T47D (cell line): ENCODE measurements around the gene FAM162B.
"Not testable (repeated sequence)": the region's sequence is repeated elsewhere in the genome, so short reads cannot be mapped to it uniquely, and the experiment has no call there.

Experiments
- DNase-seq, 2 experiments: peaks; one replicate each; pipeline versions ENCODE4 v3.0.0 to v3.0.0-alpha.2; 2011 to 2012; ENCODE audit warnings: low read depth in 1 of 2, low spot score in 1 of 2
- JUND ChIP-seq: IDR thresholded peaks from 2 replicates; pipeline ENCODE4 v1.6.1; 2012; ENCODE audit warnings: low read depth
- in situ Hi-C: cut with HindIII; loops from 2 replicates; pipeline ENCODE4 v1.10.0; 2016; ENCODE audit warnings: low sequenced_read_pairs, low pct_unique_long_range_greater_than_20kb

The FAM162B gene

DNA sequence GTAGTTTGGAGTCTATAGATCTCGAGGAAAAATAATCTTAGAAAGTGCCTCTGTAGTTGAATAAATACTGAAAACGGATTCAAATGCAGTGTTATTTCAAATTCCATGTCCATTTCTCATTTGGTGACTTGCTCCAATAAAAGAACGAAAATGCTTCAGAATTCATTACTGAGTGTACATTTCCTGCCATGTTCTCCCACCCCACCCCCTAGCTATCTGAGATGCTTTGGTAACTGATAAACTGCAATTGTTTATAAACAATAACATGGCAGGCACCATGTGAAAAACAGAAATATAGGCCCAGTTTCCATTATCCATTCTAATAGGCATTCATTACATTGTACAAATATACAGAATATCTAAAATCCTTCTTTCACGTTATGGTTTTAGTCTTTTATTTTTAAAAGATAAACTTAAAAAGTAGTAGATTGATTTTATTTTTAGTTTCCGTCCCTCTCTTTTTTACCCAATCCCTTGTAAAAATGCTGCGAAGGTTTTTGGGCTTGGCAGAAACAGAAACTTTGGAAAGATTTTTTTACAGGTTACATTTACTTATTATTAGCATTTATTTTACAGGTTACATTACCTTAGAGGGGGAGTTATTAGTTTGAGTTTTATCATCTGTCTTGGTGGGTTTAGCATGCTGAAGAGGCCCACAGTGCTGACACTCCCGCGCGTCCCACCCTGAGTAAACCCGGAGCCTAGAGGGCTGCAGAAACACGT lies 1.5 kb downstream of the FAM162B start:
- no peak for DNase-seq
- no peak for TF ChIP-seq JUND
- in situ Hi-C loops: no loop called here

DNA sequence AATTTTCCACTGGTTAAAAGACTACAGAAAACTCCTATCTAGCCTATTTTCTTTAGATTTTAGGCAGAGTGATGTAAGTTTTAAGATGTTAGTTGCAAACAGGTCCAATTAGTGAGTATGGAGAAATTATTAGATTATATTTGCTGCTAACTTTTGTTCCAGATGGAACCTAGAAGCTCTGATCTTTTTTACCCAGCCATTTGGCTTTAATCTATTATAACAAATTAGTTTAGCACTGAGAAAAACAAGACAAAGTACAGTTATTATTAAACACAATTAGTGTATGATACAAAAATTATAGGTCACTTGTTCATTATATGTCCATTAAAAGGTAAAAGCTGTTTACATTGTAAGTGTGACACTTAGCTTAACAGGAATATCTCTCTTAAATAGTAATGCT lies 2.5 kb downstream of the FAM162B start:
- in situ Hi-C loops: no loop called here
- no peak for TF ChIP-seq JUND
- no peak for DNase-seq

DNA sequence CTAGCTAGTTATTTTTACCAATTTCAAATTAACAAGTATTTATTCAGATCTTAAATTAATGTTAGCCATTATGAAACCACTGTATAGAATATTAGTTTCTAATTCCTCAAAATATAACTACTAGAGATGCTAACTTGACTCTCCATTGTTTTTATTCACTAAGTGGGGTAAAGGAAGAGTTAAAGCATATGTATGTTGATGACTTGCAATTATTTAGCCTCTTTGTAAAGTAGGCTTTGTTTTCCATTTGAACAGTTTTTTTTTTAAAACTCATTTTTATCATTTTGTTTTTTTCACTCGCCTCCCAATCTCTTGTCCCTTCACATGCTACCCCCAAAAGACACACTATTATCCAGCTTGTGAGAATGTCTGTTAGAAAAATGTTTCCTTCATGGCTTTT lies 3.3 kb downstream of the FAM162B start:
- in situ Hi-C loops: no loop called here
- TF ChIP-seq JUND: no peak
- DNase-seq: no peak

DNA sequence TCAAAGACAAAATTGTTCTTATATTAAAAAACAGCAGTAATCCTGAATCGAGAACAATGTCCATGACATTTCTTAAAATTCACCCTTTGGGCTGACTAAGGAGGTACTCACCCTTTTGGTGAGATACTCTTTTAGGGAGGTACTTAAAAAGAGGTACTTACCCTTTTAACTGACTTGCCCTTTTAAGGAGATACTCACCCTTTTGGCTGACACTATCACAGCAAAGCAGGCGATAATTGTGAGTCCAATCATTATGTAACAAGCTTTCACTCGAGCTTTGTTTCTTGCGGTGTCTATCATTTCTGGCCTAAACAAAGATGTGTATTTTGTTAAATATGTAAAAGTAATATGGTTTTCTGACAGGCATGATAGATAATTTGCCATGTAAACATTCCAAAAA lies 3.7 kb downstream of the FAM162B start:
- no peak for DNase-seq
- in situ Hi-C loops: no loop called here
- TF ChIP-seq JUND: no peak

- TF ChIP-seq JUND: no peak
- no peak for DNase-seq
- in situ Hi-C loops: no loop called here
Measured at GRCh38 chr6:116745176-116745575, 20.3 kb downstream of the FAM162B start.

GRCh38 chr6:116741571-116741970 lies 23.9 kb downstream of the FAM162B start:
- in situ Hi-C loops: no loop called here
- no peak for TF ChIP-seq JUND
- no peak for DNase-seq

DNA sequence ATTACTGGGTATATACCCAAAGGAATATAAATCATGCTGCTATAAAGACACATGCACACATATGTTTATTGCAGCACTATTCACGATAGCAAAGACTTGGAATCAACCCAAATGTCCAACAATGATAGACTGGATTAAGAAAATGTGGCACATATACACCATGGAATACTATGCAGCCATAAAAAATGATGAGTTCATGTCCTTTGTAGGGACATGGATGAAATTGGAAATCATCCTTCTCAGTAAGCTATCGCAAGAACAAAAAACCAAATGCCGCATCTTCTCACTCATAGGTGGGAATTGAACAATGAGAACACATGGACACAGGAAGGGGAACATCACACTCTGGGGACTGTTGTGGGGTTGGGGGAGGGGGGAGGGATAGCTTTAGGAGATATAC lies 25.0 kb downstream of the FAM162B start:
- in situ Hi-C loops, DNase-seq: not testable (repeated sequence)

GRCh38 chr6:116737004-116737403 lies 28.5 kb downstream of the FAM162B start:
- in situ Hi-C loops: no loop called here
- no peak for TF ChIP-seq JUND
- DNase-seq: no peak

- TF ChIP-seq JUND: no peak
- DNase-seq: no peak
- in situ Hi-C loops: no loop called here
Measured at GRCh38 chr6:116730513-116730912, 35.0 kb downstream of the FAM162B start.

DNA sequence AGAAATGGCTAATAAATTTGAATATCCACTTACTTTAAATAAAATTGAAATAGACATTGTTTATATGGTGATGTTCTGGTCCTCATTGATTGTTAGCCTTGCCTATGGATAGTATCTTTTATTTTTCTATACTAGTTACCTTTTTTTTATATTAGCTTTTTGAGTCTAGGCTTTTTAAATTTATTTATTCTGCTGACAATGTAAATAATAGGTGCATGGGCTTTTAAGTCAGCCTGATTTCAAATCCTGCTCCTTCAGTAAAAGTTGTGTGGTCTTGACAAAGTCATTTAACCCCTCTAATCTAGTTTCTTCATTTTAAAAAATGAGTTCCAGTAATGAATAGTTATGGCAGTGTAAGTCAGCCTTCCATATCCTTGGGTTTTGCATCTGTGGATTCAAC lies 38.6 kb downstream of the FAM162B start:
- in situ Hi-C loops: no loop called here
- no peak for DNase-seq
- no peak for TF ChIP-seq JUND

- TF ChIP-seq JUND: no peak
- in situ Hi-C loops: no loop called here
- no peak for DNase-seq
Measured at GRCh38 chr6:116714761-116715160, 50.8 kb downstream of the FAM162B start.

DNA sequence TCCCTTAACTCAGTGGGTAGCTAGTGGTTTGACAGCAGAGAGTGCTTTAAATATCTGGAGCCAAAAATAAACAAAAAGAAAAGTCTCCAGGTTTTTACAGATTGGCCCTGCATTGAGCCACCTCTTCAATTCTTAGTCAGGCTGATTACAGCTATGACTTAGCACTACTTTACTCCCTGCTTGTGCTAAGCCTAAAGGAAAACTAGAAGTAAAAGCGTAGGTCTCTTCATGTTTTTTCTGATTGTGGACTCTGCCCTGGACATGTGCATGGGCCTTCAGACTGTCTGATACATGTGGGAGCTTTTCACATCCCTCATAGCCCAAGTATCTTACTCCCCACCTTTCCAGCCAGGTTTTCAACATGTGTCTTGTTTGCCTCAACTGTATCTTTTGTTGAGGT lies 51.2 kb downstream of the FAM162B start:
- in situ Hi-C loops: no loop called here
- TF ChIP-seq JUND: no peak
- no peak for DNase-seq

GRCh38 chr6:116705917-116706316 lies 59.6 kb downstream of the FAM162B start:
- DNase-seq: no peak
- TF ChIP-seq JUND: no peak
- in situ Hi-C loops: no loop called here

DNA sequence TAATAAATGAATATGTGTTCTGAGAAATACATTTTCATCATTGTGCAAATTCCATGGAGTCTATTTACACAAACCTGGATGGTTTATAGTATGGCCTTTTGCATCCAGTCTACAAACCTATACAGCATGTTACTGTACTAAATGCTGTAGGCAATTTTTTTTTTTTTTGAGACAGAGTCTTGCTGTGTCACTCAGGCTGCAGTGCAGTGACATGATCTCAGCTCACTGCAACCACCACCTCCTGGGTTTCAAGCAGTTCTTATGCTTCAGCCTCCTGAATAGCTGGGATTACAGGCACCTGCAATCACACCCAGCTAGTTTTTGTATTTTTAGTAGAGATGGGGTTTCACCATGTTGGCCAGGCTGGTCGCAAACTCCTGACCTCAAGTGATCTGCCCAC lies 61.6 kb downstream of the FAM162B start:
- DNase-seq, in situ Hi-C loops: not testable (repeated sequence)
